ENCODE results near the gene RFX7. TPM values are rescaled to one million over a fixed set of nuclear protein-coding genes. Genes with fewer than 3 reads are reported as not detected.

Gene RFX7
- total RNA-seq, 1 experiment from 2014 or later, result 29.8 TPM

DNA sequence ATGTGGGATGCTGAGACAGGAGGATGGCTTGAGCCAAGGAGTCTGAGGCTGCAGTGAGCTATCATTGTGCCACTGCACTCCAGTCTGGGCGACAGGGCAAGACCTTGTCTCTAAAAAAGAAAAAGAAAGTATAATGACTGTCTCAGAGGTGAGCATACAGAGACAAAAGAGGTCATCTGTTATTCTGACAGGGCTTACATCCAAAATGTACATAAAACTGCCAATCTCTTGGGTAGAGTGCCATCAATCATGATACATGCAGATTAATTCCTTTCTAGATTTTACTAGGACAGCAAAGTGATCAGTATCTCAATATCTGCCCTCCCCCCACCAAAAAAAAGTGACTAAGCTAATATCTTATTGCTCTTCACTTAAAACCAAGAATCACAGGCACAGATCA, 41.0 kb downstream of the RFX7 start:
- ChIA-PET CTCF (interaction anchor here (1.8 kb wide), 1 partner anchor 42 kb away, joined by 4 read pairs; no protein-coding TSS in a partner anchor), POLR2A (no interaction called here)
- no peak for DNase-seq (ENCODE audit: unreplicated experiment)
- H3K9me3 Mint-ChIP-seq (ENCODE audit: unreplicated experiment), result no peaks in the 10 kb centered on the region
- H3K27me3 Mint-ChIP-seq (ENCODE audit: insufficient read depth, unreplicated experiment), result no peaks in the 10 kb centered on the region
- no TSS peak for BruUV-seq (replicated peaks)
- intact Hi-C loops (cut with micrococcal nuclease), result no loop called here
- H3K4me1 Mint-ChIP-seq (ENCODE audit: insufficient read depth, unreplicated experiment), result peaks cover 23% of the 10 kb centered on the region
- no peak overlapping the region for H3K27ac Mint-ChIP-seq (ENCODE audit: low read depth, unreplicated experiment)
- TF ChIP-seq, protein P1, sequence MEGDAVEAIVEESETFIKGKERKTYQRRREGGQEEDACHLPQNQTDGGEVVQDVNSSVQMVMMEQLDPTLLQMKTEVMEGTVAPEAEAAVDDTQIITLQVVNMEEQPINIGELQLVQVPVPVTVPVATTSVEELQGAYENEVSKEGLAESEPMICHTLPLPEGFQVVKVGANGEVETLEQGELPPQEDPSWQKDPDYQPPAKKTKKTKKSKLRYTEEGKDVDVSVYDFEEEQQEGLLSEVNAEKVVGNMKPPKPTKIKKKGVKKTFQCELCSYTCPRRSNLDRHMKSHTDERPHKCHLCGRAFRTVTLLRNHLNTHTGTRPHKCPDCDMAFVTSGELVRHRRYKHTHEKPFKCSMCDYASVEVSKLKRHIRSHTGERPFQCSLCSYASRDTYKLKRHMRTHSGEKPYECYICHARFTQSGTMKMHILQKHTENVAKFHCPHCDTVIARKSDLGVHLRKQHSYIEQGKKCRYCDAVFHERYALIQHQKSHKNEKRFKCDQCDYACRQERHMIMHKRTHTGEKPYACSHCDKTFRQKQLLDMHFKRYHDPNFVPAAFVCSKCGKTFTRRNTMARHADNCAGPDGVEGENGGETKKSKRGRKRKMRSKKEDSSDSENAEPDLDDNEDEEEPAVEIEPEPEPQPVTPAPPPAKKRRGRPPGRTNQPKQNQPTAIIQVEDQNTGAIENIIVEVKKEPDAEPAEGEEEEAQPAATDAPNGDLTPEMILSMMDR (IDR thresholded peaks at IDR 0.05; ENCODE audit: unreplicated experiment), result no peak
- no peaks in the 10 kb centered on the region for H3K36me3 Mint-ChIP-seq (ENCODE audit: insufficient read depth, unreplicated experiment)
- H3K4me3 Mint-ChIP-seq (ENCODE audit: unreplicated experiment), result no peak overlapping the region

DNA sequence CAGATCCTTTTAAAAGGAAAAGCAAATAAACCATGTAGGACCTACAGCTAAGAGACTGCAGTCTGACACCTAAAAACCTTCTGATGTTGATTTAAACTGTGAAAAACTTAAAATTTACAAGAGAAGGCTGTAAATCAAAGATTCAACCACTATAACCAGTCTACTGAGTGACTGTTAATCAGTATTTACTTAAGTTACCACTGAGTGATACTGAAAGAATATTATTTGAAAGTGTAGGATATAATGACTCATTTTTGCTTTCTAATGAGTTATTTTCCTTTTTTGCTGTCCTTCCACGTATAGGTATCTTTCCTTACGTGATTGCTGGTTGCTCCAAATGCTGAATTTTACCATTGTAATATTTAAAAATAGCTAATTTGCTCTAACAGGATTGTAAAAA, 44.6 kb downstream of the RFX7 start:
- no peak overlapping the region for H3K4me3 Mint-ChIP-seq (ENCODE audit: unreplicated experiment)
- no peak overlapping the region for H3K27ac Mint-ChIP-seq (ENCODE audit: low read depth, unreplicated experiment)
- no peaks in the 10 kb centered on the region for H3K27me3 Mint-ChIP-seq (ENCODE audit: insufficient read depth, unreplicated experiment)
- no TSS peak for BruUV-seq (replicated peaks)
- H3K36me3 Mint-ChIP-seq (ENCODE audit: insufficient read depth, unreplicated experiment), result no peaks in the 10 kb centered on the region
- no peak for DNase-seq (ENCODE audit: unreplicated experiment)
- peaks cover 13% of the 10 kb centered on the region for H3K4me1 Mint-ChIP-seq (ENCODE audit: insufficient read depth, unreplicated experiment)
- ChIA-PET POLR2A (interaction anchor here (0.6 kb wide), 2 partner anchors 90 to 240 kb away, joined by 3 read pairs; no protein-coding TSS in a partner anchor), CTCF (interaction anchor here (0.6 to 2.0 kb wide), 5 partner anchors 12 to 1468 kb away, joined by 3 to 8 read pairs (median 4); no protein-coding TSS in a partner anchor)
- no peaks in the 10 kb centered on the region for H3K9me3 Mint-ChIP-seq (ENCODE audit: unreplicated experiment)
- TF ChIP-seq, protein P1 (IDR thresholded peaks at IDR 0.05; ENCODE audit: unreplicated experiment), result no peak
- intact Hi-C loops (cut with micrococcal nuclease), result no loop called here

DNA sequence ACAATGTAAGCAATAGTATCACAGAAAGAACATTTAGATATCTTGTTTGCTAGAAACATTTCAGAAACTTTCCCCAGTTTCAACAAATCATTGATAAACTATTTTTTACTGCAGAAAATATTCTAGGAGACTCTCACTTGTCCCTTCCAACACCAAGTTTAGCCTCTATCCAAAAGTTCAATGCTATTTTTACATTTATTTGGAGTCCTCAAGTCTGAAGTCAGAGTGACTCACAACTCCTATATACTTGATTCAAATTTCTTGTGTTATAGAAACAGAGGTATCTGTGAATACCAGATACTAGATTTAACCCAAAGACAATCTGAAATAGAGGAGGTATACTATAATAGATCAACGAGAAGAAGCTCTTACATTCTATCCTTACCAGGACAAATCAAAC, 49.6 kb downstream of the RFX7 start:
- intact Hi-C loops (cut with micrococcal nuclease), result no loop called here
- TF ChIP-seq, protein P1 (IDR thresholded peaks at IDR 0.05; ENCODE audit: unreplicated experiment), result no peak
- H3K4me1 Mint-ChIP-seq (ENCODE audit: insufficient read depth, unreplicated experiment), result peaks cover 11% of the 10 kb centered on the region
- no peak for DNase-seq (ENCODE audit: unreplicated experiment)
- H3K27ac Mint-ChIP-seq (ENCODE audit: low read depth, unreplicated experiment), result no peak overlapping the region
- no peaks in the 10 kb centered on the region for H3K36me3 Mint-ChIP-seq (ENCODE audit: insufficient read depth, unreplicated experiment)
- H3K9me3 Mint-ChIP-seq (ENCODE audit: unreplicated experiment), result no peaks in the 10 kb centered on the region
- ChIA-PET CTCF (no interaction called here), POLR2A (interaction anchor here (0.6 kb wide), 1 partner anchor 111 kb away, joined by 4 read pairs; no protein-coding TSS in a partner anchor)
- no peaks in the 10 kb centered on the region for H3K27me3 Mint-ChIP-seq (ENCODE audit: insufficient read depth, unreplicated experiment)
- no peak overlapping the region for H3K4me3 Mint-ChIP-seq (ENCODE audit: unreplicated experiment)
- no TSS peak for BruUV-seq (replicated peaks)

DNA sequence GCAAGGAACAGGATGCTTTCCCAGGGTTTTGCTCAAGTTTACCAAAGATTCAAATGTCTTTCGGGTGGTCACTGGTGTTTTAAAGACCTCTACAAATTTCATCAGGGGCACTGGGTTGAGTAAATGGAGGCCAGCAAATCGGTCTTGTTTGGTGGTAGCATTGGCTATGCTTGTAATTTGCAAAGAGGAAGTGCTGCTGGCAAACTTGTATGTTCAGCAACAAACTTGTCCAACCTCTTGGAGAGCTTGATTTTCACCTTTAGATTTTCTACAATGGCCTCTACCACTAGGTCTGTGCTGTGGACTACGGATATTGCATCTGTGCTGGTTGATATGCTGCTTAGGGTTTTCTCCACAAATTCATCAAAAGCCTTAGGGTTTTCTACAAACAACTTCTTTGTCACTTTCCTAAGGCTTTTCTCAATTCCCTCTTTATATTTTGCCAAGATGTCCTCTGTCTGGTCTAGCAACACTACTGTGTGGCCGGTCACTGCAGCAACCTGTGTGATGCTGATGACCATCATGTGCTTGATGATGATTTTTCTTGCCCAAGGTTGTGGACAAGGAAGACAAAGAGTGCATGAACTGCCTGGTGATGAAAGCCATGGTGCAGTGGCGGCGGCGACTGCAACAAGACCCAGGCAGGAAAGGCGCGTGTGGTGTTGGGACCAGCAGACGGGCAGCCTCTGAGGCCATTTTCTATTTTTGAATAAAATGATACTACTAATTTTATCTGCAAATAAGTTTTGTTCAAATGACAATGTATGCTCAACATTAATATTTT, 50.8 kb downstream of the RFX7 start:
- POLR2A ChIA-PET, result no interaction called here
- no peak for DNase-seq (ENCODE audit: unreplicated experiment)
- Mint-ChIP-seq H3K4me3 (ENCODE audit: unreplicated experiment) (no peak overlapping the region), H3K9me3 (ENCODE audit: unreplicated experiment) (no peaks in the 10 kb centered on the region), H3K27ac (ENCODE audit: low read depth, unreplicated experiment) (no peak overlapping the region), H3K4me1 (ENCODE audit: insufficient read depth, unreplicated experiment) (peaks cover 11% of the 10 kb centered on the region), H3K36me3 (ENCODE audit: insufficient read depth, unreplicated experiment) (no peaks in the 10 kb centered on the region), H3K27me3 (ENCODE audit: insufficient read depth, unreplicated experiment) (no peaks in the 10 kb centered on the region)
- CTCF ChIA-PET, result no interaction called here
- BruUV-seq (replicated peaks), result no TSS peak
- TF ChIP-seq, protein P1 (IDR thresholded peaks at IDR 0.05; ENCODE audit: unreplicated experiment), result no peak
- intact Hi-C loops (cut with micrococcal nuclease), result no loop called here

Data from MCF 10A (cell line).